ENCODE data around the gene REEP3.

Gene REEP3

DNA sequence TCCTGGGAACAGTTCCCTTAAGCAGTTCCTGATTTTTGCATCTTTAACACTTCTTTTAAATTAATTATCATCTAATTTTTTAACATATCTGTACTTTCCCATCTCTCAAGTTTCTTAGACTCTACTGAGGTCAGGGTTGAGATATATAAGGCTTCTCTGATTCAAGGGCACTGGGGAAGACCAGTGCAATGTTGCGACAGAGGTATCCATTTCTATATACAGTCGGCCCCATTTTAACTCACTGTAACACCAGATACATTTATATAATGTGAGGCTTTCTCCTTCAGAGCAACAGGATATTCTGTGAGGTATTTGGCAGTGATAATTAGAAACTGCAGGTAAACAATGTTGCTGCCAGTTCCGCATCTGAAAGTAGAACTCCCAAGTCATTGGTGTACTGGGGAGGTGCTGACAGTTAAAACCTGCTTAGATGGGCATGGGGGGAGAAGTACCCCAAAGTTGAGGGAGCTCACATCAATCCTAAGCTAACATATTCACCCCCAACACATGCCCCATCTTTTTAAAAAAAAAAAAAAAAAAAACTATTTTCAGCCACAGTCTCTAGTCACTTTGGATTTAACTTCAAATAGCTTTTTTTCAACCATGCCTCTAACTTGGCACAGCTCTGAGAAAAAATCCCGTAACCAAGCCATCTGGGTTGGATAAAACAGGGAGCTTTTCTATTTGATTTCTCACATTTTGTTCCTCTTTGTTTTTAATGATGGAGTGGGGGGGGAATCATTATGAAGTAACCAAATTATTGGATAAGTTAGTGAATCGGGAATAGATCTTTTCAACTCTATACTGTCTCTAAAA lies 62.9 kb downstream of the REEP3 start:
- in situ Hi-C loops (cut with HindIII; ENCODE audit: low sequenced_read_pairs): no loop called here

DNA sequence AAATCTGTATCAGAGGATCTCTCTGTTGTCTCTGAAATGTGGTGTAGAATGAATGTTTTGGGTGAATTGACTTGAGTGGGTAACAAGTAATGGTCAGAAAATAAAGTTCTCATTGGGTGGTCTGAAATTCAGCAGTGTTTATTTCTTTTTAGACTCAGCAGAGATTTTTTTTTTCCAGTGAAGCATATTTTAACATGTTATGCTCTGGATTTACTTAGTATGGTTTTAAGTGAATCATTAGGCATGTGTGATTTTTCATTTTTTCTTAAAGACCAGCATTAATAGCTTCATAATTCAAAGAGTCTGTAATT lies 63.5 kb downstream of the REEP3 start:
- in situ Hi-C loops (cut with HindIII; ENCODE audit: low sequenced_read_pairs): no loop called here

DNA sequence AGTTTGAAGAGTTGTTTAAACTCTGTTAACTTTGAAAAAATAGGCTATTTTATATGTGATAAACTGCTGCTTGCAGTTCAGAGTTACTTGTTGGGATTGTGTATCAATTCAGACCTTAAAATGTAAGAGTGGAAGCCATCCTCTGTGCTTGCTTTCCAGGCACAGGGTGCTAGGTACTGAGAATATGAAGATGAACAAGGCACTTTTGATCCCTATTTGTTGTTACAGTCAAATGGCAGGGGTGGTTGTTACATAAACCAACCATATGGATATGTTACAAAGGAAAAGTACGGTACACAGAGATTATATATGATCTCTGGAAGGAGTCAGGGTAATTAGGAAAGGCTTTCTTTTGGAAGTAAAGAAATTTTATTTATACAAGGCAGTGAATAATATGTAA lies 63.8 kb downstream of the REEP3 start:
- in situ Hi-C loops (cut with HindIII; ENCODE audit: low sequenced_read_pairs): no loop called here

DNA sequence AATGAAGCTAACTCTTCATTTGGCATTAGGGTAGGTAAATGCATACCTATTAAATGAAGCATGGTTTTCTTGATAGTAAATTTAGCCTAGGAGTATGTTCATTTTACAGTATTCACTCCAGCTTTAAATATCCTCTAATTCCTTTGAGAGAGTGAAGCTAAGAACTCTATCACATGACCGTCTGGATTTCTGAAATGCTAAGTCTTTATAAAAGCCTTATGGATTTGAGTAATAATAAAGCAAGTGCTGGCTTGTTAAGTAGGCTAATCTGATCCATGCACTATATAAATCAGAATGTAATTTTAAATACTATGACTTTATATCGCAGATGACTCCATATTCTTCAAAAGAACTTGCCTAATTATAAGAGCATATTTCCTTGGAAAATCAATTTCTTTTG lies 64.8 kb downstream of the REEP3 start:
- in situ Hi-C loops (cut with HindIII; ENCODE audit: low sequenced_read_pairs): no loop called here

DNA sequence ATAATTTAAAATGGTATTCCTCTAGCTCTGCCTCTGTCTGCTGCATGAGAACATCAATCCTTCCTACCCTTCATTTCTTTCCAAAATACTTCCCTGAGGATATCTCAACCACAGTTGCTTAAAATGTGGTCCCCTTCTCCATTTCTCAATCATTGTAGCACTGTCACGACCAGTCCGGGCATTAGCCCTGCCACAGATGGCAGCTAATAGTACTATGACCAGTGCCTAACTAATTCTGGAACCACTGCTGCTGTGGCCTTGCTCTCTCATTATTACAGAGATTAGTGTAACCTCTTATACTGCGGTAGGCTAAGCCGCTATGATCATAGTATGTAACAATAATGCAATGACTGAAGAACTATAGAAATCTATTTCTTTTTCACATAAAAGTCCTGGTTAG lies 66.0 kb downstream of the REEP3 start:
- in situ Hi-C loops (cut with HindIII; ENCODE audit: low sequenced_read_pairs): no loop called here

DNA sequence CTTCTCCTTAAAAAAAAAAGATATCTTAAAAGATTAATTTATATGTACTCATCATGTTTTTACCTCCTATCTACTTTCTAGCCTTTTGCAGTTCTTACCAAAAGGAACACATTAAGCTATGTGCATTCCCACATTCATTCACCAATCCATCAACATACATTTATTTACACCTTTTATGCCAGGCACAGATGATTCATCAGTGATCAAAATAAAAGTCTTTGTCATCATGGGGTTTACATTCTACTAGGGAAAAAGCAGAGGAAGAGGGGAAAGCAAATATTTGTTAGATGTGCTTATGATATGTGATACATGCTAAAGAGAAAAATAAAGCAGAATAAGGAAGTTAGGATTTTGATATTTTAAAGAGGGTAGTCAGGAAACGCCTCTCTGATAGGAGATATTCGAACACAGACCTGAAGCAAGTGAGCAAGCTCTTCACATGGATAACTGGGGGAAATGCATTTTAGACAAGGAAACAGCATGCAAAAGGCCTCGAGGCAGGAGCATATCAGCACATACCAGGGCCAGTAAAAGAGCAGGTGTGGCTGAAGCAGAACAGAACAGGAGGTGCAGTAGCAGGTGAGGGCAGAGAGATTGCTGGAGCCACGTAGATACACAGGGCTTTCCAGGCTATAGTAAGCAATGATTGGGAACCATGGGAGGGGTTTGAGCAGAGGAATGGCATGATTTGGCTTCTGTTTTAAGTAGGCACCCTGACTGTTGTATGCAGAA lies 67.4 kb downstream of the REEP3 start:
- in situ Hi-C loops (cut with HindIII; ENCODE audit: low sequenced_read_pairs): no loop called here

DNA sequence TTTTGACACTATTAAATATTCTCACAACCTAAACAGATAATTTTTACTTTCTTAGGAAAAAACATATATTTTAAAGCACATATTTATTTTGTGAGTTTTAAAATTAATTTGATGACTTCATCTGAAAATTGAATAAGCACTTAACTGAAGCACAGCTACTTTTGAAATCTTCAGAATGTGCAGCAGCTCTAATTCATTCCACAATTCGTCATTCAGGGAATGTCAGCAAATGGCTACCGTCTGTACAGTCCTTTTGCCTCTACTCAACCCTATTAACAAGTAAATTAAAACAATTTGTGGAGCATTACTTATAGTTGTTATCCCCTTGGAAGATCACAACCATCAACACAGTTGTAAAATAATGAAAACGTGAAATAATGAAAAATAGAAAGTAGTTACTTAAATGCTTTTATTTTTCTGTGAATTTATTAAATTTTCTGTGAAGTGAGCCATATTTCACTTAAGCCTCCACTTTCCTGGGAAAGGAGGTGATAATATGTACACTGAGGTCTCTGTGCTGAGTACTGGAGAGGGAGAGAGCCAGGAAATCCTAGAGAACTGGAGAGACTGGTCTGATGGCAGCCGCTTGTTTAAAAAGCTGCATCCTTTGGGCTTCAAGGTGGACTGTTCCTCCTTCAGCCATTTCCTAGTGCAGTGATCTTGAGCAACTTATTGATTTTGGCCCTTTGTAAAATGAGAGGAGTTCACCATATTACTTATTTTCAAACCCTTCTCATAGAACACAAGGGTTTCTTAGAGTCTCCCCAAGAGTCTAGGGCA lies 70.6 kb downstream of the REEP3 start:
- in situ Hi-C loops (cut with HindIII; ENCODE audit: low sequenced_read_pairs): no loop called here

DNA sequence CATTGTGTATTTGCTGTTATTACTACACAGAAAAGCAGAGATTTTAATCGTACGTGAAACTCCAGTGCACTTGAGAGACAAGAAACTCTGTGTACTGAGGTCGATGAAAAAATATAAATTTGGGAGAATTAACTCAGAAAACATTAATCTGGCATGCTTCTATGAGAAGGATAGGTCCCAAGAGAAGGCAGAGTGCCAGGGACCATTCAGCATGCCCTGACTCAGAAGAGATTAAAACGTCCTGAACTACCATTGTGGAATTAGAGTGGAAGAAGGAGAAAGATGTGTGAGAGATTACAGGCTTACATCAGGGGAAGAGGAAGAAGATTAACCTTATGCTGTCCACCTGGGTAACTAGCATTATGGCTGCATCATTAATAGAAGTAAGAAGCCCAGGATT lies 72.4 kb downstream of the REEP3 start:
- in situ Hi-C loops (cut with HindIII; ENCODE audit: low sequenced_read_pairs): no loop called here

DNA sequence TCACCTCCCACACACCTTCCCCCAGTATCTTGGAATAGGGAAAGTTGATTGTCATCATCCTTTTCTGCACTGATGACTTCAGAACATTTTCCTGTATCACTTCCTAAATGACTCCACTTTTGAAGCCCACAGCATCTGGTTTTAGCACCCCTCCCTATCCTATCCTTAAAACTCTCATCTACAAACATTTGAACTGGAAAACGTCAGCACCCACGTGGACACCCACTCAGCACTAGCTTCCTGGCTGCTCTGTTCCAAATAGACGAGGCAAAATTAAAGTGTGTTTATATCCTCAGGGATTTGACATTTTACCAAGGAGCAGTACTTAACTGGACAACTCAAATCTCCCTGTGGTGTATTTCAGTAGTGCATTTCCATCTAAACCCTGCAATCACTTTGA lies 73.9 kb downstream of the REEP3 start:
- in situ Hi-C loops (cut with HindIII; ENCODE audit: low sequenced_read_pairs): no loop called here

DNA sequence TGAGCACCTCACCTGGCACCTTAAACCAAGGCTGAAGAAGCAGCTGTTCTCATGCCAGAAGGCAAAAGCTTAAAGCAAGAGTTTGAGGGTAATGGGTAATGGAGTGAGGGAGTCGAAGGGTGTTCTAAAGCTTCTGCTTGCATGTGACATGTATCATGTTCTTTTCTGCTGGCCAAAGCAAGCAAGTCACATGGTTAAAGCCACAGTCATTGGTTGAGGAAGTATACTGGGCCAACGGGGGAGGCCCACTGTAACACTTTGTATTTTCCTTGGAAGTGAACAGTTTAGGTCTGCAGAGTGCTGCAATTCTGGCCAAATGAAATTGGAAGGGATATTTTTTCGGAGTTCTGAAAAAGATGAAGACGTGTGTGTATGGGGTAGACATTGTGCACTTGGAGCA lies 75.7 kb downstream of the REEP3 start:
- in situ Hi-C loops (cut with HindIII; ENCODE audit: low sequenced_read_pairs): no loop called here

DNA sequence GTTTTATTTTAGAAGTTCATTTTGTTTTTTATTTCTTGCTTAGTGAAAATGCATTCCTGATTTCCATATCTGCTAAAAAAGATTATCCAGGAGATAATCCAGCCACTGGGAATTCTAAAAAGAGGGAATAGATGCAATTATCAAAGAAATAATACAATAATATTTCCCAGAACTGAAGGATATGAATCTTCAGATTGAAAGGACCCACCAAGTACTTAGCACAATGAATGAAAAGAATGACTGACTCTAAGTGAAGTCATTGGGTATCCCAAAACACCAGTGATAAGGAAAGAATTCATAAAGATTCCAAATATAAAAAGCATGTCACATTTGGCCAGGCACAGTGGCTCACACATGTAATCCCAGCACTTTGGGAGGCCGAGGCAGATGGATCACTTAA lies 79.3 kb downstream of the REEP3 start:
- in situ Hi-C loops (cut with HindIII; ENCODE audit: low sequenced_read_pairs): no loop called here

DNA sequence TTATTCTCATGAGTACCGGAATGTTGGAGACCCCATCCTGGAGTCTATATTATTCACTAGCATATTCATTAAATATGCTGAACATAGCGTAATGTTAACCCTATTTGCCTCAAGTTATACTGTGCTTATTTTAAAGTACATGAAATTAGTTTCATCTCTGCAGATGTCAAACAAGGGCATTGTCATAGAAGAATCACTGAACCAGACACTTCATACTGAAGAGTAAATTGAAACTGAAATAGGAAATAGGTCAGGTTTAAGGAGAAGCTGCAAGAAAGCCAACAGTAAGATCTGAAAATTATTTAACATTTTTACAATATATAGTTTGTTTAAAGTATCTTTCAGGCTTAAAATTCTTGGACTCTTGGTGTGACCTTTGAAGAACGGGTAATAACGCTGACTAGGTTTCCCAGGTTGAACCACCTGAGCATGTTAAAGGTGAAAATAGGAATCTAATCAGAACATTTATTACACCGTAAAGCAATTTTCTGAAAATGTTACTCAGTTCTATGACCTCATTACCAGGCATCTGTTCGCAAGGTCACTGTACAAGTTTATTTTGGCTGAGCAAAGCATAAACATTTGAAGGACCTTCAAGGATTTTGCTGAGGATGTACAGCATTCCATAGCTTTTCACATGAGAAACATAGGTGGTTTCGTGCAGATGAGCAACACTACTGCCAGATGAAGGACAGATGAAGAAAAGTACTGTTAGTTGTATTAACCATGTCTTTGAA lies 82.7 kb downstream of the REEP3 start:
- in situ Hi-C loops (cut with HindIII; ENCODE audit: low sequenced_read_pairs): no loop called here

DNA sequence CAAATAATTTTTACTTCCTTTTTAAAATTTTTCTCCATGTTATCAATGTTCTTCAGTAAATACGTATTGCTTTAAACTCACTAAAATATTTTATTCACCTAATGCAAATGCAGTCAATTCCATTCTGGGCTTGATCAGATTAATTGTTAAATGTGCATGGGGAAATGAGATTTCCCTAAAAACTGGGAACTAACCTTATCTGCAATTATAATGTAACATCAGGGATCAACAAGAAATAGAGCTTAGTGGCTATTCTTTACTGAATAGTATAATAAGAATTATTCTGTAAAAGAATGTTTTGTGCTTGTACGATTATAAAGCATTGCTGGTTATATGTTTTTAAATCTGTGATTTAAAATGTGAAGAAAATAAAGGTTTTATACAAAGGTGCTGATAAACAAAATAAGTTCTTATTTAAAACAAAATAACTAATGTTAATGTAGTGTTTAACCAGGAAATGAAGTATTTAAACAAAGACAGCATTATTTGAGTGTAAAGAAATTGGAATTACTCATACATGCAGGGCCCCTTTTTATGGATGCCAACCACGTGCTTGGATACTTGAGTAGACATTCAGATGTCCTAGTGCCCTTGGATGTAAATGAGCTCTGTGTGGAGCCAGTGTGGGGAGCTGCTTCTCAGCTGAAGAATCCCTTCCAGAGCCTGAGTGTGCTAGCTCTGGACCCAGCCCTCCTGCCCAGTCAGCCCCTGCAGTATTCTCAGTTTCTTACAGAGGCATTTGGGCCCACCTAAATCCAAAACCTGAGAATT lies 84.2 kb downstream of the REEP3 start:
- in situ Hi-C loops (cut with HindIII; ENCODE audit: low sequenced_read_pairs): no loop called here

DNA sequence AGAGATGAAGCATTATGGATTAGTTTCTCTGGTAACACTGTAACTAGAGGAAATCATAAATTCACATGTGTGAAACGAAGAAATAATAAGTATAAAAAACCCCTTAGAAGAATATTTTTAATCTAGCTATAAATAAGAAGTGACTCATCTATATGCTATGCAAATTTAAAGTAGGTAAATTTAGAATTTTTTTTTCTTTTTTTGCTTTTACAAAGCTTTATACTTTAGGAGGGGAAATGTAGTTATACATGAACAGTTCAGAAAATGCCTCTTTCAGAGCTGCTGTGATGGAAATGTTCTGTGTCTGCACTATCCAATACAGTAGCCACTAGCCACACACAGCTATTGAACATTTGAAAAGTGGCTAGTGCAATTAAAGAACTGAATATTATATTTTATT lies 87.3 kb downstream of the REEP3 start:
- in situ Hi-C loops (cut with HindIII; ENCODE audit: low sequenced_read_pairs): no loop called here

DNA sequence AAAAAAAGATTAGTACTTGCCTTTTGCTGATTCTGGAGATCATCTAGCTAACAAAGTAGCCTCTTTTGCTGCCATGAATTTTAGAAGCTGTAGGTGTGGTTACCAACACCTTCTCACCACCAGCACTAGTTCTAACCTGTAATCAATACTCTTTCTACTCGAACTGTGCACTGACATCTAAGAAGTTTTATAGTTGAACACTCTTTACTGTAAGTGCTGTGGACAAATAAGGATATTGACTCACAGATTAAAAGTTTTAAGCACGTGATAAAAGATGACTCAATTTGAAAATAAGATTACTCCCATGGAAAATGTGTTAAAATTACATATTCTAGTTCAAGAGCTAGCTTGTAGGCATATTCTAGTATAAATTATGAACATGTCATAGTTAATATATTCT lies 89.9 kb downstream of the REEP3 start:
- in situ Hi-C loops (cut with HindIII; ENCODE audit: low sequenced_read_pairs): no loop called here

DNA sequence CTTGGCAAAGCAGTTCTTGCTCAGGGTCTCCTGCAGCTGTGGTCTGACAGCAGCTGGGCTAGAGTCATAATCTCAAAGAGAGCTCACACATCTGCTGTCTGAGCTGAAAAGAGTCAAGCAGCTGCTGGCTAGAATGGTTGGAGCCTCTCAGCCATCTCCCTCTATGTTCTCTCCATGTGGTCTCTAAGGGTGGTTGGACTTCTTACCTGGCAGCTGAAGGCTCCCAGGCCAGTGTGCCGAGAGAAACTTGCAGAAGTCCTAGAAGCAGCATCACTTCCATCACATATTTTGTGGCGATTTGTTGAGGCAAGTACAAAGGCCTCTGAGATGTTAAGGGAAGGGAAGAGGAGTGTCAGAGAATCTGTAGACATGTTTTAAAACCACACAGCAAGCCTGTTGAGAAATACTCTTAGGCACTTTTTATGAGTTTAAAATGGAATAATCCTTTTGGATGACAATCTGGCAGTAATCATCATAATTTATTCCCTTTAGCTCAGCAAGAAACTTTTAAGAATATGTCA lies 93.2 kb downstream of the REEP3 start:
- in situ Hi-C loops (cut with HindIII; ENCODE audit: low sequenced_read_pairs): no loop called here

DNA sequence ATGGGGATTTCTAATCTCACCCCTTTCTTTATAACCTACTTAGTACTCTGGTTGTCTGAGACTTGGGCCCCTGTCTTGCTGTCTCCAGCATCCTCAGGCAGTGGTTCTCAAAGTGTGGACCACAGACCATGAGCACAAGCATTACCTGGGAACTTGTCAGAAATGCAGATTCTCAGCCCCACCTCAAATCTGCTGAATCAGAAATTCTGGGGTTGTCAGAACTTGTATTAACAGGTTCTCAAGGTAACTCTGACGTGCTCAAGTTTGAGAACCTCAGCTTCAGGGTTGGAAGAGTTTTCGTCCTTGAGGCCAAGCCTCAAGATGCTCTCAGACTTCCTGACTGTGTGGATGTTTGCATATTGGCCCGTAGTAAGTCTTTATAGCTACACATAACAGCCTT lies 97.4 kb downstream of the REEP3 start:
- in situ Hi-C loops (cut with HindIII; ENCODE audit: low sequenced_read_pairs): loop anchor here (5.0 kb wide), 2 partner anchors 76 to 411 kb away; no protein-coding TSS in a partner anchor

DNA sequence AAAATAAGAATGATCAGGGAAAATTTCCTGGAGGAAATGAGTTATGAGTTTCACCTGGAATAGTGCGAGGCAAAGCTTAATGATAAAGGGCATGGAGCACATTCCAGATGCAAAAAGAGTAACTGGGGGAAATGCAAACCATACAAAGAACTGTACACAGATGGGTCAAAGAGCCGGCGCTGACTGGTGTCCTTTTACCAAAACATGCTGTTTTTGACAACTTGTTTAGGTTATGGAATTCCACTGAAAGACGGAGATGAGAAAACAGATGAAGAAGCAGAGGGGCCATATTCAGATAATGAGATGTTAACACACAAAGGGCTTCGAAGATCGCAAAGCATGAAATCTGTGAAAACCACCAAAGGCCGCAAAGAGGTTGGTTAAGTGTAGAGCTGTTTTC lies 98.2 kb downstream of the REEP3 start:
- in situ Hi-C loops (cut with HindIII; ENCODE audit: low sequenced_read_pairs): loop anchor here (5.0 kb wide), 2 partner anchors 77 to 412 kb away; no protein-coding TSS in a partner anchor

DNA sequence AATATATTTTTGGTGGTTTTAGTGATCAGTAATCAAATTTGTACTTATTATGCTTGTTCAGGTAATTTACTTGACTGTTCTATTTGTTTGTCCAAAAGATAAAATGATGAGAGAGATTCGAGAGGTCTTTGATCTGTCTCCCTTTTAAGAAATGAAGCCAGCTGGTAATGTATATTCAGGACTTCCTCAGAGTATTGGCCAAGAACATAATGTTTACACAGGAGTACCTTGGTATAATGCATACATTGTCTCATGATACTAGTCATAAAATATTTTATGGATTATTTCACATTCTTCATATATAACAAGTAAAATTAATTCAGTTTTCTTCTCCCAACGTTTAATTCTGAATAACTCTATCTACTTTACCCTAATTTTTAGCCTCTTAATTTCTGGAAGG lies 100.9 kb downstream of the REEP3 start:
- in situ Hi-C loops (cut with HindIII; ENCODE audit: low sequenced_read_pairs): no loop called here

DNA sequence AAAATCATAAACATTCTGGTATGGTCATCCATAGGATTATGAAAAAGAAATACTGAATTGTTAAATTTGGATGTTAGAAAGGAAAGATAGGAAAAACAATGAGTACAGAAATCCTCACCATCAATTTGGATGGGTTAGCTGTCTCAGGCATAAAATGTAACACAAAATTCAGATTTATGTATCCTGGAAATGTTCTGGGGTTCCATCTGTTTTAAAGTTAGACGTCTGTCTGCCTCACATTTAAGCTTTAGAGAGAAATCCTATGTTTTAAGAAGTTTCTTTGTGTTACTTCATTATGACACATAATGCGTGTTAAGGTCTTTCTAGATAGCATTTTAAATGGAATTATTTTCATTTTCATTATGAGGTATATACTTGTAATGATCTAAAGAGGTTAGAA lies 103.5 kb downstream of the REEP3 start:
- in situ Hi-C loops (cut with HindIII; ENCODE audit: low sequenced_read_pairs): no loop called here
